ENCODE results near the gene HECW1. TPM values are rescaled to one million over a fixed set of nuclear protein-coding genes. Genes with fewer than 3 reads are reported as not detected.

Gene HECW1
- total and polyA plus RNA-seq, 2 of the 8 experiments (the other 6 are each of a cell fraction or from before 2014, with no cell fraction given), result 2.9 to 12.7 TPM

- H3K79me1 ChIP-seq (ENCODE audit: low read depth, low read length), result no peaks in the 10 kb centered on the region
- CTCF ChIA-PET (ENCODE audit: partially characterized antibody), result interaction anchor here (1.0 to 3.8 kb wide), 11 partner anchors 16 to 367 kb away, joined by 3 to 25 read pairs (median 5); partner anchors contain the start of gene HECW1
- no peaks in the 10 kb centered on the region for H3K36me3 ChIP-seq (ENCODE audit: control insufficient read depth in 2 of 4, insufficient read depth in 4 of 4, low read length in 3 of 4)
- H3K23me2 ChIP-seq (ENCODE audit: low read depth, low read length), result no peaks in the 10 kb centered on the region
- no peak overlapping the region for H3K23ac ChIP-seq (ENCODE audit: insufficient read length)
- H3K9me3 ChIP-seq (ENCODE audit: insufficient read depth in 2 of 2, low read depth in 1 of 2, low read length in 1 of 2), result no peaks in the 10 kb centered on the region
- peaks cover 0 to 6% (median 4%) of the 10 kb centered on the region in 4 experiments; a peak in 4 of 7 replicates for H3K4me1 ChIP-seq (replicated peaks in 1 of 4; ENCODE audit: control insufficient read depth in 3 of 4, insufficient read depth in 4 of 4, low read length in 3 of 4)
- H3K18ac ChIP-seq (ENCODE audit: extremely low read depth, low read length), result no peak overlapping the region
- no peak overlapping the region for H3K27ac ChIP-seq (ENCODE audit: low read depth, low read length)
- H3K4me2 ChIP-seq (ENCODE audit: insufficient read depth in 1 of 2, low read depth in 2 of 2, low read length in 2 of 2), result no peak overlapping the region
- no peak overlapping the region for H2BK15ac ChIP-seq (ENCODE audit: low read length)
- WGBS, 2 experiments (ENCODE audit: extremely low coverage in 1 of 2, insufficient coverage in 1 of 2, insufficient read length in 1 of 2, insufficient replicate concordance in 2 of 2, low coverage in 1 of 2, low lambda C conversion rate in 2 of 2, missing lambda C conversion rate in 1 of 2), result 92% methylated on average over 6 of the region's 6 CpGs; no CpG with 5 or more reads in 1 of the 2 experiments
- H2AK5ac ChIP-seq (ENCODE audit: low read depth, low read length), result no peak overlapping the region
- no peak overlapping the region for H3K4ac ChIP-seq (replicated peaks; ENCODE audit: insufficient read length, low read depth, low read length)
- no peaks in the 10 kb centered on the region for H3K27me3 ChIP-seq (replicated peaks in 1 of 4; ENCODE audit: control insufficient read depth in 3 of 4, extremely low read depth in 1 of 4, insufficient read depth in 3 of 4, low read length in 3 of 4)
- H4K91ac ChIP-seq (replicated peaks; ENCODE audit: insufficient read length, low read length), result no peak overlapping the region
- no peak overlapping the region for H3K4me3 ChIP-seq (ENCODE audit: extremely low read depth in 1 of 4, insufficient read depth in 2 of 4, low read depth in 3 of 4, low read length in 4 of 4)
- no peak for TF ChIP-seq SIX5 (IDR thresholded peaks at IDR 0.05; ENCODE audit: low read depth, low read length)
- TF ChIP-seq CBX8 (IDR thresholded peaks at IDR 0.05; ENCODE audit: borderline replicate concordance, low read depth, low read length), result no peak
- TF ChIP-seq, protein P1, sequence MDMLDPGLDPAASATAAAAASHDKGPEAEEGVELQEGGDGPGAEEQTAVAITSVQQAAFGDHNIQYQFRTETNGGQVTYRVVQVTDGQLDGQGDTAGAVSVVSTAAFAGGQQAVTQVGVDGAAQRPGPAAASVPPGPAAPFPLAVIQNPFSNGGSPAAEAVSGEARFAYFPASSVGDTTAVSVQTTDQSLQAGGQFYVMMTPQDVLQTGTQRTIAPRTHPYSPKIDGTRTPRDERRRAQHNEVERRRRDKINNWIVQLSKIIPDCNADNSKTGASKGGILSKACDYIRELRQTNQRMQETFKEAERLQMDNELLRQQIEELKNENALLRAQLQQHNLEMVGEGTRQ (IDR thresholded peaks at IDR 0.05; ENCODE audit: low read length), result no peak
- TF ChIP-seq CTBP2 (IDR thresholded peaks at IDR 0.05; ENCODE audit: borderline replicate concordance, insufficient read depth, insufficient read length, low read length), result no peak
- no peak for TF ChIP-seq POLR2A (IDR thresholded peaks at IDR 0.05; ENCODE audit: control extremely low read depth in 1 of 2, low read depth in 2 of 2, low read length in 2 of 2)
- no peak for TF ChIP-seq ASH2L (IDR thresholded peaks at IDR 0.05; ENCODE audit: low read length)
- TF ChIP-seq BCL11A (IDR thresholded peaks at IDR 0.05; ENCODE audit: low read depth in 2 of 2, low read length in 2 of 2), result no peak
- TF ChIP-seq JUN (IDR thresholded peaks at IDR 0.05; ENCODE audit: low read depth, low read length), result no peak
- TF ChIP-seq CHD1 (IDR thresholded peaks at IDR 0.05; ENCODE audit: low read depth, low read length), result no peak
- no peak for TF ChIP-seq EGR1 (IDR thresholded peaks at IDR 0.05; ENCODE audit: borderline replicate concordance, low read depth, low read length)
- no peak for TF ChIP-seq SP1 (IDR thresholded peaks at IDR 0.05; ENCODE audit: low read depth, low read length)
- TF ChIP-seq CREB1 (IDR thresholded peaks at IDR 0.05), result no peak
- TF ChIP-seq KDM4A (IDR thresholded peaks at IDR 0.05; ENCODE audit: low read depth, low read length, severe bottlenecking), result no peak
- H2BK12ac ChIP-seq (ENCODE audit: low read depth, low read length), result no peak overlapping the region
- no peaks in the 10 kb centered on the region for H4K20me1 ChIP-seq (replicated peaks in 1 of 2; ENCODE audit: control insufficient read depth in 1 of 2, insufficient read depth in 2 of 2, low read length in 2 of 2)
- DNase-seq (ENCODE audit: low read depth in 1 of 2, low spot score in 2 of 2) (no peak), FAIRE-seq (no peak)
- no peak overlapping the region for H3K56ac ChIP-seq (replicated peaks; ENCODE audit: insufficient read length, low read depth, low read length)
- no peak overlapping the region for H2BK20ac ChIP-seq (ENCODE audit: low read length)
- no peaks in the 10 kb centered on the region for H3K79me2 ChIP-seq (ENCODE audit: control insufficient read depth in 1 of 2, insufficient read depth in 2 of 2, low read length in 2 of 2)
- POLR2A ChIA-PET (ENCODE audit: partially characterized antibody), result no interaction called here
- H2BK120ac ChIP-seq (replicated peaks; ENCODE audit: low read depth, low read length), result no peak overlapping the region
- H3K9ac ChIP-seq (replicated peaks in 1 of 4; ENCODE audit: extremely low read depth in 1 of 4, low read depth in 3 of 4, low read length in 3 of 4), result no peak overlapping the region
- no peak overlapping the region for H4K8ac ChIP-seq (ENCODE audit: extremely low read depth, insufficient read depth, low read length)
- H4K5ac ChIP-seq (ENCODE audit: insufficient read length, low read depth, low read length), result no peak overlapping the region
- no peak overlapping the region for H2BK5ac ChIP-seq (ENCODE audit: low read depth, low read length)
- no peak overlapping the region for H2AFZ ChIP-seq (ENCODE audit: low read length)
- H3K14ac ChIP-seq (ENCODE audit: insufficient read length), result no peak overlapping the region
These were observed 39.9 kb upstream of the HECW1 start for GRCh38 chr7:43072530-43072929.

Measured in H1 (cell line).